Memory B cell (primary cell): ENCODE data around the gene F2RL1.
"Not testable (repeated sequence)": the region's sequence is repeated elsewhere in the genome, so short reads cannot be mapped to it uniquely, and the experiment has no call there.

Source experiments
- ATAC-seq: fragments of 150-1000 bp; cut with Tn5 transposase; 2 replicates; pipeline ENCODE4 v1.10.0; 2021; ENCODE audit warnings: low read depth, mild to moderate bottlenecking, moderate library complexity
- DNase-seq, 2 donors: peaks; one replicate each; pipeline ENCODE4 v3.0.0; 2022; ENCODE audit warnings: low spot score in 2 of 2
- H3K27ac Mint-ChIP-seq: one replicate; pipeline ENCODE4 v1.8.0; 2022; ENCODE audit warnings: mild to moderate bottlenecking, moderate library complexity, mixed read lengths
- H3K27me3 Mint-ChIP-seq: one replicate; pipeline ENCODE4 v1.8.0; 2022; ENCODE audit warnings: mixed read lengths
- H3K36me3 Mint-ChIP-seq: one replicate; pipeline ENCODE4 v1.8.0; 2022; ENCODE audit warnings: mild to moderate bottlenecking, mixed read lengths
- H3K4me1 Mint-ChIP-seq: one replicate; pipeline ENCODE4 v1.8.0; 2022; ENCODE audit warnings: mixed read lengths
- H3K4me3 Mint-ChIP-seq: one replicate; pipeline ENCODE4 v1.8.0; 2022; ENCODE audit warnings: mild to moderate bottlenecking, moderate library complexity, mixed read lengths
- H3K9me3 Mint-ChIP-seq: one replicate; pipeline ENCODE4 v1.8.0; 2022; ENCODE audit warnings: mixed read lengths

Gene F2RL1, protein sequence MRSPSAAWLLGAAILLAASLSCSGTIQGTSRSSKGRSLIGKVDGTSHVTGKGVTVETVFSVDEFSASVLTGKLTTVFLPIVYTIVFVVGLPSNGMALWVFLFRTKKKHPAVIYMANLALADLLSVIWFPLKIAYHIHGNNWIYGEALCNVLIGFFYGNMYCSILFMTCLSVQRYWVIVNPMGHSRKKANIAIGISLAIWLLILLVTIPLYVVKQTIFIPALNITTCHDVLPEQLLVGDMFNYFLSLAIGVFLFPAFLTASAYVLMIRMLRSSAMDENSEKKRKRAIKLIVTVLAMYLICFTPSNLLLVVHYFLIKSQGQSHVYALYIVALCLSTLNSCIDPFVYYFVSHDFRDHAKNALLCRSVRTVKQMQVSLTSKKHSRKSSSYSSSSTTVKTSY

DNA sequence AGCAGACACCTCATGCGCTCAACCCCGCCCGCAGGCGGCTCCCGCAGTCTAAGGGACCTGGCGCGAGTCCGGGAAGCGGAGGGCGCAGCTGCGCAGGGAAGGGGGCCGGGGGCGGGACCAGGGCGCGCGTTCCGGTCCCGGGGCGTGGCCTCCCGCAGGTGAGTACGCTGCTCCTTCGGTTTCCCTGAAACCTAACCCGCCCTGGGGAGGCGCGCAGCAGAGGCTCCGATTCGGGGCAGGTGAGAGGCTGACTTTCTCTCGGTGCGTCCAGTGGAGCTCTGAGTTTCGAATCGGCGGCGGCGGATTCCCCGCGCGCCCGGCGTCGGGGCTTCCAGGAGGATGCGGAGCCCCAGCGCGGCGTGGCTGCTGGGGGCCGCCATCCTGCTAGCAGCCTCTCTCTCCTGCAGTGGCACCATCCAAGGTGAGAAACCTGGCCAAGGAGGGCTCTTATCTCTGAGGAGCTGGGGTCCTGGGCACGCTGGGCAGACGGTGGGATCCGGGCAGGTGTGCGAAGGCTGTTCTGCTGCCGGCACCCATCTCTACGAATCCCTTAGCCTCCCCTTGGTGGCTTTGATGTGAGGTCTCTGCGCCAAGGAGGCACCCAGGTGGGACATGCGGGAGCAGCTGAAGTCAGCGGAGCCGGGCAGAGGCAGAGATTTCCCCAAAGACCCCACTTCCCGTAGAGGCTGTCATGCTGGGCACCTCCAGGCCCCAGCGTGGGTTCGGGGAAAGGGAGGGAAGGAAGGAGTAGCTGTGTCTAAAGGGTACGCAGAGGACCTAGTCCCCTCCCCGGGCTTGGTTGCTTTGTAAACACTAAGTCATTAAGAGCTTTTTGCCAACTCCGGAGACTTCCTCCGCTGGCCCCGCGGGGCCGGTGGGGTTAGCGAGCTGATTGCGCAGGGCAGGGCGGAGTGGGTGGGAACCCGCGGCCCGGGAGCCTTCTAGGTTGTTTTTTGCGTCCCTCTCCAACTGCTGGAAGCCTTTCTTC lies at the start of gene F2RL1:
F2RL1 (plus strand) TSS at position 187 of the 988 bp plus-strand sequence; CDS start at position 340, 153 bp downstream.
- DNase-seq (peak; percentile 1 to 17), ATAC-seq (peak; percentile 44)

DNA sequence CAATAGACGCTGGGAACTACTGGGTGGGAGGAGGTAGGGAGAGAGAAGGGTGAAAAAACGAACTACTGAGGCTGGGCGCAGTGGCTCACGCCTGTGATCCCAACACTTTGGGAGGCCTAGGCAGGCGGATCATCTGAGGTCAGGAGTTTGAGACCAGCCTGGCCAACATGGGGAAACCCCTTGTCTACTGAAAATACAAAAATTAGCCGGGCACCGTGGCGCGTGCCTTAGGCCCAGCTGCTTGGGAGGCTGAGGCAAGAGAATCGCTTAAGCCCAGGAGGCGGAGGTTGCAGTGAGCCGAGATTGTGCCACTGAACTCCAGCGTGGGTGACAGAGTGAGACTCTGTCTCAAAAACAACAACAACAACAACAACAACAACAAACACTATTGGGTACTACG lies 47.8 kb upstream of the F2RL1 start:
- H3K4me1 Mint-ChIP-seq, DNase-seq, H3K27me3 Mint-ChIP-seq, H3K4me3 Mint-ChIP-seq, ATAC-seq, H3K27ac Mint-ChIP-seq, H3K9me3 Mint-ChIP-seq, H3K36me3 Mint-ChIP-seq: not testable (repeated sequence)

More for the DNA sequence above, at the start of gene F2RL1:
- Mint-ChIP-seq H3K27me3 (peaks cover 15% of the 10 kb centered on the region), H3K36me3 (peaks cover 3% of the 10 kb centered on the region), H3K27ac (no peak within 1 kb of the TSS), H3K9me3 (peaks cover 2% of the 10 kb centered on the region), H3K4me3 (peak within 1 kb of the TSS; percentile 80), H3K4me1 (peaks cover 9% of the 10 kb centered on the region)

DNA sequence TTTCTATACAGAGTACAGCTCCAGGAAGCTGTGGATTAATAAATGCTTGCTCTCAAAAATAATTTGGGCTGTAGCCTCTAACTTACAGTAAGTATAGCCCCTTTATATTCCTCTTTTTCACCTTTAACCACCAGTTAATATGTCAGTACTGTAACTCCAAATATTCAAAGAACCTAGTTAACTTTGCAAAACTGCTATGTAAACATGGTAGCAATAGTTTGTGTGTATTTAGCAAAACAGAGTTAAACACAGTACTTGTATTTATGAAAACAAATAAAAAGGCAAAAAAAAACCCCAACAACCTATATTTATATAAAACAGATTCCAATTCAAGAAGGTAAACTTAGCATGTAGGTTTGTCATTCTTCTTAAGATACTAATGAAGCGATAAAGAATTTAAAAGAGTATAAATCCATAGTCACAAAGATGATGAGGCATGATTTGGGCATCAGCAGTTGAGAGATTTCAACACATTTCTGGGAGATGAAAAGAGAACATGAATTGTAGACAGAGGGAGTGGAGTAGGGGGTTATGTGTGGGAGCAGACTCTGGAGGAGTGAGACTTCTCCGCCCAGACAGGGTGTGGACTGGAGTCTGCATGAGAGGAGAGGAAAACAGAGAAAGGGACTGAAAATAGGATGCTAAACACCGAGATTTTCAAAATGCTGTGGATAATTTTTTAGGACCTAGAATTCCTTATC lies 47.0 kb upstream of the F2RL1 start:
- Mint-ChIP-seq H3K4me3 (no peak overlapping the region), H3K27ac (no peak overlapping the region)

DNA sequence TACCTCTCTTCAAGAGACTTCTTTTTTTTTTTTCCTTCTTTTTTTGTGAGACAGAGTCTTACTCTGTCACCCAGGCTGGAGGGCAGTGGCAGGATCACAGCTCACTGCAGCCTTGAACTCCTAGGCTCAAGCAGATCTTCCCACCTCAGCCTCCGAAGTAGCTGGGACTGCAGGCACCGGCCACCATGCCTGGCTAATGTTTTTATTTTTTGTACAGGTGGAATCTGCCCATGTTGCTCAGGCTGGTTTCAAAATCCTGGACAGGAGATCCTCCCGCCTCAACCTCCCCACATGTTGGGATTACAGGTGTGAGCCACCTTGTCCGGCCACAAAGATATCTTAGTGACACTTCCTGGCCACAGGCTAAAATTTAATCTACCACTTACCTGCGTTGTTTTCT lies 42.9 kb upstream of the F2RL1 start:
- DNase-seq (no peak), ATAC-seq (no peak)
- no peaks in the 10 kb centered on the region for H3K27me3 Mint-ChIP-seq
- H3K9me3 Mint-ChIP-seq: no peaks in the 10 kb centered on the region
- peaks cover 3% of the 10 kb centered on the region for H3K36me3 Mint-ChIP-seq
- no peak overlapping the region for H3K27ac Mint-ChIP-seq
- H3K4me3 Mint-ChIP-seq: no peak overlapping the region
- H3K4me1 Mint-ChIP-seq: peaks cover 4% of the 10 kb centered on the region

More for the DNA sequence above, 47.0 kb upstream of the F2RL1 start:
- H3K9me3 Mint-ChIP-seq: no peaks in the 10 kb centered on the region
- H3K27me3 Mint-ChIP-seq: peaks cover 2% of the 10 kb centered on the region
- DNase-seq: no peak
- no peaks in the 10 kb centered on the region for H3K36me3 Mint-ChIP-seq
- no peaks in the 10 kb centered on the region for H3K4me1 Mint-ChIP-seq
- ATAC-seq: no peak

DNA sequence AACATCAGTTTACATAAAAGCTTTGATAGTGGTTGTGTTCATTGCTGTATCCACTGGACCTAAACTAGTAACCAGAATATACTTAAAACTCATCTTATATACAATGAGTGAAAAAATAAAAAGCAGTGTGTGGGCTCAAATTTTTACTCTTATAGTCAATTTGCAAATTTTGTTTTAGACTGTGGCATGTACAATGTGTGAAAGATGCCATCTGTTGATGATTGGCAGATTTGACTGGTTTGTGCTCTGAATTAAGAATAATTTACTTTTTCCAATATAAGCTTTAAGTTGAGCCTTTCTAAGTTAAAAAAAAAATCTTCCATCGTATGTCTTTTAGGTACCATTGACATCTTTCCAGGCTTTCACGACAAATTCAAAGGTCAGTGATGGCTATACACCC lies 42.4 kb upstream of the F2RL1 start:
- no peak overlapping the region for H3K4me3 Mint-ChIP-seq
- ATAC-seq (no peak), DNase-seq (no peak)
- peaks cover 3% of the 10 kb centered on the region for H3K36me3 Mint-ChIP-seq
- no peak overlapping the region for H3K27ac Mint-ChIP-seq
- H3K27me3 Mint-ChIP-seq: no peaks in the 10 kb centered on the region
- H3K9me3 Mint-ChIP-seq: no peaks in the 10 kb centered on the region
- H3K4me1 Mint-ChIP-seq: peaks cover 4% of the 10 kb centered on the region

DNA sequence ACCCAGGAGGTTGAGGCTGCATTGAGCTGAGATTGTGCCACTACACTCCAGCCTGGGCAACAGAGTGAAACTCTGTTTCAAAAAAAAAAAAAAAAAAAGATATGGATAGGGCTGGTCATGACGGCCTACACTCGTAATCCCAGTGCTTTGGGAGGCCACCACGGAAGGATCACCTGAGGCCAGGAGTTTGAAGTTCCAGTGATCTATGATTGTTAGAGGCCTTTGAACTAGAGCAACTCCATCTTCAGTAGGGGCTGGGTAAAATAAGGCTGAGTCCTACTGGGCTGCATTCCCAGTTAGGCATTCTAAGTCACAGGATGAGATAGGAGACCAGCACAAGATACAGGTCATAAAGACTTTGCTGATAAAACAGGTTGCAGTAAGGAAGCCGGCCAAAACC lies 38.2 kb upstream of the F2RL1 start:
- not testable (repeated sequence) for H3K4me3 Mint-ChIP-seq, H3K27ac Mint-ChIP-seq, H3K36me3 Mint-ChIP-seq, H3K27me3 Mint-ChIP-seq, DNase-seq, H3K9me3 Mint-ChIP-seq, H3K4me1 Mint-ChIP-seq, ATAC-seq

DNA sequence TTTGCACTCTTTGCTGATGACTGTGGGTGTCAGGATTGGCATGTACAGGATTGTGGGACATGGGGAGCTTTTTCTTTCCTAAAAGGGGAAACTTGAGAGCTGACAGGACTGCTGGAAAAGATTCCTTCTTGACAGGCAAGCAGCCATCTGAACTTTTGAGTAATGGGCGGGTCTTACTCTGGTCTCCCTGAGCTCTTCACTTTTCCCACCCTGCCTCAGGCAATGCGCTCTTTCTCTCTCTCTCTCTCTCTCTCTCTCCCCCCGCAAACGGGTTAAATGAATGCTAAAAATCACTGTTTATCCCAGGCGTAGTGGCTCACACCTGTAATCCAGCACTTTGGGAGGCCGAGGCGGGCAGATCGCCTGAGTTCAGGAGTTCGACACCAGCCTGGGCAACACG lies 37.1 kb upstream of the F2RL1 start:
- Mint-ChIP-seq H3K36me3 (peaks cover 3% of the 10 kb centered on the region), H3K27ac (no peak overlapping the region), H3K4me1 (peaks cover 4% of the 10 kb centered on the region), H3K9me3 (no peaks in the 10 kb centered on the region), H3K27me3 (peaks cover 3% of the 10 kb centered on the region), H3K4me3 (no peak overlapping the region)
- no peak for ATAC-seq
- DNase-seq: no peak

DNA sequence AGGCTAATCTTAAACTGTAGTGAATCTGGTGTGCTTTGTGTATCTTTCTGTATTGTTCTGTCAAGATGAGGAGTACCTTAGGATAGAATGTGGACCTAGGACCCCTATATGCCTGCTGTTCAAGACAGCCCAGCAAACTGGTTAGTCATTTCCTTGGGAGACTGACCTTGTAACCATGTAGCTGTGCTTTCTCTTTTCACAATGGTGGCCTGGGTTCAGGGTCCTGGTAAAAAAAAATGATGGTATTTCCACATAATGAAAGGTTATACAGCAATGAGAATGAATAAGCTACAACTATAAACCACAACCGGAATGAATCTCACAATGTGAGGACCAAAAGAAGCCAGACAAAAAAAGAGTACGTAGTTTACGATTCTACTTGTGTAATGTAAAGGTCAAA lies 36.4 kb upstream of the F2RL1 start:
- H3K9me3 Mint-ChIP-seq: no peaks in the 10 kb centered on the region
- no peak overlapping the region for H3K27ac Mint-ChIP-seq
- no peak overlapping the region for H3K4me3 Mint-ChIP-seq
- peaks cover 3% of the 10 kb centered on the region for H3K36me3 Mint-ChIP-seq
- DNase-seq (no peak), ATAC-seq (no peak)
- H3K4me1 Mint-ChIP-seq: peaks cover 4% of the 10 kb centered on the region
- H3K27me3 Mint-ChIP-seq: peaks cover 4% of the 10 kb centered on the region

DNA sequence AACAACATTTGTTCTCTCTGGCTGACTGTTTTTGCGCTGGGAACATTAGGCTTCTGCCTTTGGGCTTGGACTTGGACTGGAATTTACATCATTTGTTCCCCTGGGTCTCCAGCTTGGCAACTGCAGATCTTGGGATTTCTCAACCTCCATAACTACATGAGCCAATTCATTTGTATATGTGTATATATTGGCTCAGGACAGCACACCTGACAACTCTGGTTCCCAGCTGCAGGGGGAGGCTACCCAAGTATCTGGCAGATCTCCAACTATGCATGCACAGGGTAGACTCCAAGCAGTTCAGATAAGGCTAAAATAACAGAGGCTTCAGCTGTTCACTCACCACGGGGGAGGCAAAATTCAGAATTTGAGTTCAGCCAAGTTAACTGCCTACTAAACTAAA lies 31.6 kb upstream of the F2RL1 start:
- Mint-ChIP-seq H3K27me3 (peaks cover 4% of the 10 kb centered on the region), H3K9me3 (no peaks in the 10 kb centered on the region), H3K4me3 (no peak overlapping the region), H3K36me3 (peaks cover 2% of the 10 kb centered on the region), H3K27ac (no peak overlapping the region), H3K4me1 (peaks cover 8% of the 10 kb centered on the region)
- ATAC-seq: no peak
- no peak for DNase-seq

DNA sequence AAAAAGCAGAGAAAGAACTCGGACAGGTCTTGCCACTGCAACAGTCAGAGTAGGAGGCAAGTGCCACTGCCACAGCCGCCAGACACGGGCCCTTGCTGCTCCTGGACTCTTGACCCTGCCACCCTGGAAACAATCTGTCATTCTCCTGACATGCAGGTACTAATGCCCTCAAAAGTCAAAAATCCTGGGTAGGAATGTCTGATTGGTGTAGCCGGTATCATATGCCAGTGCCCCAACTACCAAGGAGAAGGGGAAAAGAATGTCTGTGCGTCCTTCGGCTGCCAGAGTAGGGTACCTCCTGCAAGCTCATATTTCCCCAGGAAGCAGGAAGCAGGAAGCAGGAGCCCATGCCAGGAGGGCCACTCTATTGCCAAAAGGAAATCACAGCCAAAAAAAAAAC lies 30.5 kb upstream of the F2RL1 start:
- H3K27ac Mint-ChIP-seq: no peak overlapping the region
- no peak overlapping the region for H3K4me3 Mint-ChIP-seq
- no peak for DNase-seq
- H3K4me1 Mint-ChIP-seq: peaks cover 8% of the 10 kb centered on the region
- ATAC-seq: no peak
- H3K9me3 Mint-ChIP-seq: no peaks in the 10 kb centered on the region
- peaks cover 4% of the 10 kb centered on the region for H3K27me3 Mint-ChIP-seq
- peaks cover 2% of the 10 kb centered on the region for H3K36me3 Mint-ChIP-seq

DNA sequence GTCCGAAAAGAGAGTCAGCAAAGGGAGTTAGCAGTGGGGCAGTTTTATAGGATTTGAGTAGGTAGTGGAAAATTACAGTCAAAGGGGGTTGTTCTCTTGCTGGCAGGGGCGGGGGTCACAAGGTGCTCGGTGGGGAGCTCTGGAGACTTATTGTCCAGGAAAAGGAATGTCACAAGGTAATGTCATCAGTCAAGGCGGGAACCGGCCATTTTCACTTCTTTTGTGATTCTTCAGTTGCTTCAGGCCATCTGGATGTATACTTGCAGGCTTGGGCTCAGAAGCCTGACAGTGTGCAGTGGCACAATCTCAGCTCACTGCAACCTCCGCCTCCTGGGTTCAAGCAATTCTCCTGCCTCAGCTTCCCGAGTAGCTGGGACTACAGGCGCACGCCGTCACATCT lies 29.6 kb upstream of the F2RL1 start:
- H3K36me3 Mint-ChIP-seq: not testable (repeated sequence)

DNA sequence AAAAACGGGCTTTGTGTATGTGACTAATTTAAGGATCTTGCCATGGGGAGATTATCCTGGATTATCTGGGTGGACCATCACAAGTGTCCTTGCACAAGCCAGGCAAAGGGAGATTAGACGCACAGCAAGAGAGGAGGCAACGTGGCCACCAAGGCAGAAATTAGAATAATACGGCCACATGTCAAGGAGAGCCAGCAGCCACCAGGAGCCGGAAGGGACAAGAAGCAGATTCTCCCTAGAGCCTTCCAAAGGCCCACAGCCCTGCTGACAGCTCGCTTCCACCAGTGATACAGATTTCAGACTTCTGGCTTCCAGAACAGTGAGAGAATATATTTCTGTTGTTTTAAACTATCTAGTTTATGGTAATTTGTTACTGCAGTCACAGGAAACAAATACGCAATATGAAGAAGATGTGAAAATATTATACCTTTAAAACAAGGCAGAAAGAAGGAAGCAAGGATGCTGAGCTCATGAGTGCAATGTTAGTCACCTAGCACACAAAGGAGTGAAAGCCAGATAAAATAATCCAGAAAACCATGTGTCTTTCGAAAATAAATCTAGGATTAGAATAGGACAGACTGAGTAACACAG lies 28.7 kb upstream of the F2RL1 start:
- Mint-ChIP-seq H3K27me3 (peaks cover 2% of the 10 kb centered on the region), H3K27ac (no peak overlapping the region), H3K9me3 (no peaks in the 10 kb centered on the region), H3K4me1 (peaks cover 8% of the 10 kb centered on the region), H3K36me3 (peaks cover 2% of the 10 kb centered on the region), H3K4me3 (no peak overlapping the region)
- ATAC-seq (no peak), DNase-seq (no peak)

More for the DNA sequence above, 29.6 kb upstream of the F2RL1 start:
- H3K9me3 Mint-ChIP-seq, H3K27ac Mint-ChIP-seq, ATAC-seq, DNase-seq, H3K4me1 Mint-ChIP-seq, H3K4me3 Mint-ChIP-seq, H3K27me3 Mint-ChIP-seq: not testable (repeated sequence)

DNA sequence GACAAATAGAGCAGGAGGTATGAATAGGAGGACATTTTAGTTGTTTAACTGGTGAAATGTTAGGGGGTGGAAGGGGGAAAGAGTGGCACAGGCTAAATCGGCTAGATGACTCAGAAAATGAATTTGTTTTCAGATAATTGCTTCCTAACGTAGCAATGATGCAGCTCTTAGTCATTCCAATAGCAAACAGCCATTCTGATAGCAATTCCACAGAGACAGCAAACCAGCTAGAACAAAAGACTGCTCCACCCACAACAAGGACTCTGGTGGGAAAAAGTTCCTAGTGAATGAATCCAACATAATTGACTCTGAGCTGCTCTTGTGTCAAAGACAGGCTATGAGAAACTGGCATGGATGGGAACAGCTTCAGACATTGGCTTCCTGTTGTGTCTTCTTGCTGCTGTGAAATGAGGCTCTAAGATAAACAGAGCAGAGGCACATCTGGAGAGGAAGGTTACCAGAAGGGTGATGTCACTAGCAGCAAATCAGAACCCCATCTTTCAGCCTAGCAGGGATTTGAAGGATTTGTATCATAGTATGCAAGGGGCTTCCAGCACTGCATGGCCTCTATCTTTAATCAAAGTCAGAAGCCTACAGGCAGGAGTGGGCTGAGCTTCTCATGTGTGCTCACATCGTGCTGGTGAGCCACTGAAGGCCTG lies 28.1 kb upstream of the F2RL1 start:
- Mint-ChIP-seq H3K27me3 (peaks cover 2% of the 10 kb centered on the region), H3K36me3 (peaks cover 2% of the 10 kb centered on the region), H3K4me3 (no peak overlapping the region), H3K4me1 (peaks cover 8% of the 10 kb centered on the region), H3K9me3 (no peaks in the 10 kb centered on the region), H3K27ac (no peak overlapping the region)
- ATAC-seq (no peak), DNase-seq (no peak)
